Astrocyte (in vitro differentiated cells and primary cell): ENCODE results near the gene ZCCHC24.

Experiments
- CTCF ChIP-seq: IDR thresholded peaks from 2 replicates; pipeline ENCODE4 v1.5.1; 2011; ENCODE audit warnings: low read depth, mild to moderate bottlenecking, inconsistent platforms, low read length, moderate library complexity; ENCODE audit not compliant: insufficient read depth
- EZH2 ChIP-seq: IDR thresholded peaks from 2 replicates; pipeline ENCODE4 v1.6.1; 2012; ENCODE audit warnings: mild to moderate bottlenecking, low read length, inconsistent platforms; ENCODE audit not compliant: insufficient read depth

DNA sequence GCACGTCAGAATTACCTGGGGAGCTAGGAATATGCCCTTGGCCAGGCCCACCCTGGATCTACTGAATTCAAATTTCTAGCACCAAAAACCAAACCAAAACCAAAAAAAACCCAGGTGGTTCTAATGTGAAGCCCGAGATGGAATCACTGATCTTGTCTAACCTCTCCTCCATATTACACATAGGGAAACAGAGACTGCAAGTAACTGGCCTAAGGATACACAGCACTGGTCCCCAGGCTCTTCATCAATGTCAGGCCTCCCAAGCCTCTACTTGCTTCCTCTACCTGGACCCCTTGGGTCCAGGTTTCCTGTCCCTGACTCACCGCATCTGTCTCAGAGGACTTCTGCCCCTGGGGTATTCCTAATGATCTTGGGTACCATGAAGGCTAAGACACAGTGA is 30.7 kb downstream of the ZCCHC24 start:
- TF ChIP-seq CTCF (no peak), EZH2 (no peak)
